Effector memory CD4-positive, alpha-beta T cell (primary cell): ENCODE measurements around the gene MET.

Experiments used
- DNase-seq, 3 donors: peaks; one replicate each; pipeline ENCODE4 v3.0.0-alpha.2; 2020
- H3K27ac ChIP-seq: 2 replicates; pipeline ENCODE4 v1.7.0; 2013; ENCODE audit warnings: mild to moderate bottlenecking, low read length, moderate library complexity; ENCODE audit not compliant: insufficient read depth, poor library complexity, severe bottlenecking
- H3K27me3 ChIP-seq: replicated peaks from 2 replicates; pipeline ENCODE4 v1.7.0; 2013; ENCODE audit warnings: mild to moderate bottlenecking, low read length; ENCODE audit not compliant: insufficient read depth, control insufficient read depth, poor library complexity, severe bottlenecking
- H3K36me3 ChIP-seq: 2 replicates; pipeline ENCODE4 v1.7.0; 2013; ENCODE audit warnings: mild to moderate bottlenecking, low read length, moderate library complexity; ENCODE audit not compliant: control insufficient read depth, insufficient read depth
- H3K4me1 ChIP-seq: 2 replicates; pipeline ENCODE4 v1.7.0; 2013; ENCODE audit warnings: low read length, mild to moderate bottlenecking; ENCODE audit not compliant: control insufficient read depth, insufficient read depth, poor library complexity, severe bottlenecking
- H3K4me3 ChIP-seq: 2 replicates; pipeline ENCODE4 v1.7.0; 2013; ENCODE audit warnings: low read length, low read depth, mild to moderate bottlenecking; ENCODE audit not compliant: insufficient read depth, poor library complexity, severe bottlenecking
- H3K9me3 ChIP-seq: 2 replicates; pipeline ENCODE4 v1.7.0; 2013; ENCODE audit warnings: mild to moderate bottlenecking, low read length, moderate library complexity; ENCODE audit not compliant: control insufficient read depth

The MET gene

GRCh38 chr7:116732788-116733694, 61.0 kb downstream of the MET start:
- Histone ChIP-seq H3K27ac (no peak overlapping the region), H3K27me3 (no peaks in the 10 kb centered on the region), H3K4me3 (no peak overlapping the region), H3K36me3 (no peaks in the 10 kb centered on the region), H3K4me1 (no peaks in the 10 kb centered on the region), H3K9me3 (no peaks in the 10 kb centered on the region)
- DNase-seq: no peak

GRCh38 chr7:116733924-116734580, 62.1 kb downstream of the MET start:
- Histone ChIP-seq H3K4me3 (no peak overlapping the region), H3K9me3 (no peaks in the 10 kb centered on the region), H3K27me3 (no peaks in the 10 kb centered on the region), H3K36me3 (no peaks in the 10 kb centered on the region), H3K4me1 (no peaks in the 10 kb centered on the region), H3K27ac (no peak overlapping the region)
- no peak for DNase-seq

- H3K9me3 ChIP-seq: no peaks in the 10 kb centered on the region
- DNase-seq: no peak
- H3K4me1 ChIP-seq: no peaks in the 10 kb centered on the region
- H3K4me3 ChIP-seq: no peak overlapping the region
- no peaks in the 10 kb centered on the region for H3K27me3 ChIP-seq
- H3K27ac ChIP-seq: no peak overlapping the region
- no peaks in the 10 kb centered on the region for H3K36me3 ChIP-seq
These were observed 62.7 kb downstream of the MET start for GRCh38 chr7:116734710-116735109.

- Histone ChIP-seq H3K9me3 (no peaks in the 10 kb centered on the region), H3K36me3 (no peaks in the 10 kb centered on the region), H3K4me3 (no peak overlapping the region), H3K27ac (no peak overlapping the region), H3K4me1 (no peaks in the 10 kb centered on the region), H3K27me3 (no peaks in the 10 kb centered on the region)
- DNase-seq: no peak
These were observed 65.1 kb downstream of the MET start for GRCh38 chr7:116736927-116737715.

- H3K4me1 ChIP-seq: no peaks in the 10 kb centered on the region
- no peak overlapping the region for H3K27ac ChIP-seq
- H3K27me3 ChIP-seq: no peaks in the 10 kb centered on the region
These were observed 66.4 kb downstream of the MET start for GRCh38 chr7:116738378-116738777.

GRCh38 chr7:116739307-116739706, 67.3 kb downstream of the MET start:
- no peaks in the 10 kb centered on the region for H3K36me3 ChIP-seq
- no peak overlapping the region for H3K4me3 ChIP-seq
- H3K9me3 ChIP-seq: no peaks in the 10 kb centered on the region
- H3K27me3 ChIP-seq: no peaks in the 10 kb centered on the region
- H3K4me1 ChIP-seq: no peaks in the 10 kb centered on the region
- no peak for DNase-seq
- H3K27ac ChIP-seq: no peak overlapping the region

More at GRCh38 chr7:116738378-116738777, 66.4 kb downstream of the MET start:
- Histone ChIP-seq H3K4me3 (no peak overlapping the region), H3K36me3 (no peaks in the 10 kb centered on the region), H3K9me3 (no peaks in the 10 kb centered on the region)
- DNase-seq: no peak

GRCh38 chr7:116740231-116740630, 68.2 kb downstream of the MET start:
- DNase-seq: no peak
- Histone ChIP-seq H3K4me1 (no peaks in the 10 kb centered on the region), H3K4me3 (no peak overlapping the region), H3K9me3 (no peaks in the 10 kb centered on the region), H3K27me3 (no peaks in the 10 kb centered on the region), H3K27ac (no peak overlapping the region), H3K36me3 (no peaks in the 10 kb centered on the region)

- no peaks in the 10 kb centered on the region for H3K27me3 ChIP-seq
- no peaks in the 10 kb centered on the region for H3K36me3 ChIP-seq
- H3K27ac ChIP-seq: no peak overlapping the region
- H3K9me3 ChIP-seq: no peaks in the 10 kb centered on the region
- H3K4me1 ChIP-seq: no peaks in the 10 kb centered on the region
- no peak for DNase-seq
- no peak overlapping the region for H3K4me3 ChIP-seq
These were observed 68.9 kb downstream of the MET start for GRCh38 chr7:116740755-116741462.

GRCh38 chr7:116741625-116742316, 69.8 kb downstream of the MET start:
- H3K36me3 ChIP-seq: no peaks in the 10 kb centered on the region
- H3K27me3 ChIP-seq: no peaks in the 10 kb centered on the region
- no peak overlapping the region for H3K4me3 ChIP-seq
- DNase-seq: no peak
- no peak overlapping the region for H3K27ac ChIP-seq
- H3K4me1 ChIP-seq: no peaks in the 10 kb centered on the region
- H3K9me3 ChIP-seq: no peaks in the 10 kb centered on the region
